Bronchus fibroblast of lung (primary cell): Measurements from ENCODE around the gene PRSS56. TPM values are rescaled to one million over a fixed set of nuclear protein-coding genes. Genes with fewer than 3 reads are reported as not detected.

Experiments used
- total RNA-seq: library from RNA; depleted of rRNA; stranded (reverse); fragments of >200 nt; gene quantifications from 2 replicates; pipeline ENCODE4 v1.2.3, GENCODE V29; 2015

PRSS56 gene
- not detected in 2 replicates for total RNA-seq

DNA sequence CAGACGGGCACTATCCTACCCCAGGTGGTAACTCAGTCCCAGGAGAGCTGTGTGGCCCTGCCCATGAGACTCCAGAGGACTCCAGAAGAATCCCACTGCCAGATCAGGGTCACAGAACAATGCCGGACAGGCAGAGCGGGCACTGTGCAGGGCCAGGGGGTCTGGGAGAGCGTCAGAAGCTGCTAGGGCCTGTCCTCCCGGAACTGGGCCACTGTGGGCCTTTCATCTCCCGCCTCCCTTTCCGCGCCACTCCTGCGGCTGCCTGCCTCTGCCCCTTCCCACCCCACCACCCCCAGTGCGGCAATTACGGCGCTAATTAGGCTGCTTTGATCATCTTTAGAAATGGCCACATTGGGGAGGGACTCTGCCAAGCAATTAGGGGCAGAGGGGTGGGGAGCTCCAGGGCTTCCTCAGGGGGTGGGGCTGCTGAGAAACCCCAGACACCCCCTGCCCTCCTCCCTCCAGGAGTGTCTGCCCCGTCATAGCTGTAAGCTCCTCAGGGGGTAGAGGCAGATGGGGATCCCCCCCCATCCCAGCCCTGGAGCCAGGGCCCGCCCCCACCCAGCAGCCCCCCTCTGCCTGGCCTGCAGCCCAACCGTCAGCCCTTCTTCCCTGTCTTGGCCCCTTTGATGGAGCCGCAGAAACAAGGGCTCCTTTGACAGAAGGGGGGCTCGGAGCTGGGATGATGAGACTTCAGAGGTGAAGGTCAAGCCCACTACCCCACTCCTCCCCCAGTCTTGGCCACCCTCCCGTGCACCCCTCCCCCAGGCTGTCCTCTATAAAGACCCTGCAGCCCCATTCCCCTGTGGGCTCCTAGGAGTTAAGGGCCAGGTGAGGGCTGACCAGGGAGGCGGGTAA is at the start of gene PRSS56:
Gene PRSS56 (plus strand): TSS at position 808 of the 858 bp plus-strand sequence. CDS start 211 bp downstream, outside the sequence.

DNA sequence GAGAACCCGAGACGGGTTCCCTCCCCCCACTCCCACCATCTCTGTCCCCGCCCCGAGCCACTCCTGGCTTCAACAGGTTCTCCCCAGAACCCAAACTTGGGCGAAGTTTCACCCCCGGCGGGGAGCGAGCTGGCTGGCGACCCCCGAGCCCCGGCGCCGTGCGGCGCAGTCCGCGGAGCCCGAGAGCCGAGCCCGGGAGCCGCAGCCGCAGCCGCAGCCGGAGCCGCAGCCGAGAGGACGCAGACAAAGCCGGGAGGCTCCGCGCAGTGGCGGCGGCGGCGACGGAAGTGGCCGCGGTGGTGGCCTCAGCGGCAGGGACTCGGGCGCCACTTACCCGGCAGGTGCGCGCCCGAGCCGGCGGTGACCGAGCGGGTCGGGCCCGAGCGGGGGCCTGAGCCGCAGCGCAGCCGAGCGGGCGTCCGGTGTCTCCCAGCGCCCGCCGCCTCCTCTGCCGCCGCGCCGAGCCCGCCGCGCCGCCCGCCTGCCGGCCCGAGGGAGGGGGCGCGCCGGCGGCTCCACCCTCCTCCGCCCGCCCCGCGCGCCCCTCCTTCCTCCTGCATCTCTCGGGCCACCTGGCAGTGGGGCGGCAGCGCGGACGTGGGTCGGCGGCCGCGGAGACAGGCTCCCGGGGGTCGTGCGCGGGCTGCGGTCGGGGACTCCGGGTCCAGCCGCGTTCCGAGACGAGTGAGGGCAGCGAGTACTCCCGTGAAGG is 32.6 kb upstream of the PRSS56 start, which contains the start of gene ECEL1:
Gene ECEL1 (minus strand): TSS at position 450 of the 712 bp plus-strand sequence. CDS start 1,181 bp downstream, outside the sequence.

DNA sequence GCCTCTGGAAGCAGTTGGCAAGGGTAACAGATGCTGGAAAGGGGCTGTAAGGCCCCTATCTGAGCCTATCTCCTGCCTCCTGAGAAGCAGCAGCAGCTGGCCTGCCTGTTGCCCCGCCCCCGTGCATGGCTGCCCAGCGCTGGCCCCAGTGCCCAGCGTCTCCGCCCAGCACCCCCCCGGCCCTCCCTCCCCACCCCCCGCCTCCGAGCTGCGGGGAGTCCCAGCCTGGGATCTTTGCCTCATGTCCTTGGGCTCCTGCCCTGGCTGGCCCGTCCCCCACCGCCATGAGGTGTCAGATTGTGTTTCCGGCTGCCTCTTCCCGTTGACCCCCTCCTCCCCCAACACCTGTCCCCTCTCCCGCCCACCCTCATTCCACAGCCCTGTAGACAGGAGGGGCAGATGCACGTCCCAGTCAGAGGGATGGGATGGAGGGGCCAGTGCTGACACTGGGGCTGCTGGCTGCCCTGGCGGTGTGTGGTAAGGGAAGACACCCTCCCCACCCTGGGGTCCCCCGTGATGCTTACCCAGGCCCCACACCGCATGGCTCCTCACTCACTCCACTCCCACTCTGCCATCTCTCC is 5.7 kb downstream of the PRSS56 start, which contains the start of gene CHRND:
Gene CHRND (plus strand): TSS at position 370 of the 581 bp plus-strand sequence. CDS start 56 bp downstream, at position 426.

DNA sequence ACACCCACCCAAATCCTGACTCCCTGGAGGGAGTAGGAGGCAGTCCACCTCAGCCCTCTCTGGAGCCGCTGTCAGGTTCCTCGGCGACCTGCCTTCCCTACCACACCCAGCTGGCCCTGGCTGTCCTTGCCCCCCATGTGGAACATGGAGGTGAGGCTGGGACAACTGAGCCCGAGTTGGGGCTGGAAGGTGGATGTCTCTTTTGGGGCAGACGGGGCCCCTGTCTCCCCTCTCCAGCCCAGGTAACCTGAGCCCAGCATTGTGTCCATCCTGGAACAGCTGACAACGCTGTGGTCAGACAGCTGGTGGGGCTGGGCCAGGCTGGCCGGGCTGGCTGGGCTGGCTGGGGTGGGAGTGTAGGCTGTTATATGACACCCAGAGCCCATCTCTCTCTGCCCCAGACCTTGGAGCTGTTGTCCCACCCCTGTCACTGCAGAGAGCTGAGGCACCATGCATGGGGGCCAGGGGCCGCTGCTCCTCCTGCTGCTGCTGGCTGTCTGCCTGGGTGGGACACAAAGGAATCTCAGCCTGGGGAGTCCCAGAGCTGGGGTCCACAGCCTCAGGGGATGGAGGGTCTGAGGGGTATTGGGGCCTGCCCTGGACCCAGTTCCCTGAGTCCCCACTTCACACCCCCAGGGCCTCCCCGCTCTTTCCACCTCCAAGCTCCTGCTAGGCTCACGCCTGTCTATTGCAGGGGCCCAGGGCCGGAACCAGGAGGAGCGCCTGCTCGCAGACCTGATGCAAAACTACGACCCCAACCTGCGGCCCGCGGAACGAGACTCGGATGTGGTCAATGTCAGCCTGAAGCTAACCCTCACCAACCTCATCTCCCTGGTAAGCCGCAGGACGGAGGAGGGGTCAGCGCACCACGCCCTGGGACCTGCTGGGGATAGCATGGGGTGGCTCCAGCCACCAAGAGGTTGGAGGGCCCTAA is 19.4 kb downstream of the PRSS56 start, which contains the start of gene CHRNG:
Gene CHRNG (plus strand): TSS at position 395 of the 934 bp plus-strand sequence. CDS start 56 bp downstream, at position 451.

DNA sequence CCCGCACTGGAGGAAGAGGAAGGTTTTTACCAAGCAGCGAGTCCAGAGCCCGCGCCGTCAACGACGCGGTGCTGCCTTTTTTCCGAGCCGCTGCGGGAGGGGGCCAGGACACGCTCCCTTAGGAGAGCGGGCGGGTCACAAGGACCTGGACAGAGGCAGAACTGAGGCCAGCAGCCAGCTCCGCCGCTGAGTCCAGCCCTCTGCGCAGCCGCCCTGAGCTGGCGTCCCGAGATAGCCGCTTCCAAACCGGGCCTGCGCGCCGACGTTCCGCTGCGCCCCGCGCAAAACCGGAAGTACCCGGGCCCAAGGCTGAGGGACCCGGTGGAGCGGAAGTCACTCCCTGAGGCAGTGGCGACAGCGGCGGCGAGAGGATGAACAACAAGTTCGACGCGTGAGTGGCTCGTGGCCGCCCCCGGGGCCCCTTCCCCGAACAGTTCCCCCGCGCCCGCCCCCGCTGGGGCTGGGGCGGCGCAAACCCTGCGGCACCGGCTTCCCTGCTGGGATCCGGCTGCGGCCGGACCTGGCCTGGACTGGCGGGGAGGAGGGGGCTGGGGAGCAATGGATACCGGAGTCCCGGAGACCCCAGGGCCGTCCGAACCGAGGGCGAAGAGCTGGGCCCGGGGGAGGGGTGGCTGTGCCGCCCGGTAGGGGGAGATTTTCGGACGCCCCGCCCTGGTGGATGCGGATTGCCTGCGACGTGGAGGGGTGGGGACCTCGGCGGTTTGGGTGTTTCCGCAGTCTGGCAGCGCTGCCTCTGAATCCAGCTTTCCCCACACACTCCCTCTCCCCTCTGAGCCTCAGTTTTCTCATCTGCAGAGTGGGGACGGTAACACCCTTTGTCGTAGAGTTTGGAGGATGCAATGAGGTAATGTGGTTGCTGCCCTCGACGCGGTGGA is 30.4 kb downstream of the PRSS56 start, which contains the start of the genes EIF4E2 and TIGD1:
Gene EIF4E2 (plus strand): TSS at position 336 of the 896 bp plus-strand sequence. CDS start 36 bp downstream, at position 372.
Gene TIGD1 (minus strand): TSS at position 204 of the 896 bp plus-strand sequence. CDS start 675 bp downstream, outside the sequence.

Other genes with a start within 250 kb of the PRSS56 start
- gene ALPP, start 141.6 kb upstream of the PRSS56 start, total RNA-seq, result not detected in 2 replicates
- not detected in 2 replicates for gene ALPG, start 113.5 kb upstream of the PRSS56 start, total RNA-seq
- gene ALPI, start 64.2 kb upstream of the PRSS56 start, total RNA-seq, result not detected in 2 replicates
- gene ECEL1, start 32.6 kb upstream of the PRSS56 start, total RNA-seq, result not detected in 2 replicates
- gene CHRND, start 5.8 kb downstream of the PRSS56 start, total RNA-seq, result not detected in 2 replicates
- not detected in 2 replicates for gene CHRNG, start 19.3 kb downstream of the PRSS56 start, total RNA-seq
- gene TIGD1, start 30.2 kb downstream of the PRSS56 start, total RNA-seq, result 2.1 and 3.2 TPM in 2 replicates
- 84.4 and 85.9 TPM in 2 replicates for gene EIF4E2, start 30.3 kb downstream of the PRSS56 start, total RNA-seq
- gene EFHD1, start 113.2 kb downstream of the PRSS56 start, total RNA-seq, result 0.45 TPM in 1 of 2 replicates, not detected in the other
- gene GIGYF2, start 176.9 kb downstream of the PRSS56 start, total RNA-seq, result 21.3 and 26.9 TPM in 2 replicates